ENCODE results near the gene PROCR.

PROCR gene

DNA sequence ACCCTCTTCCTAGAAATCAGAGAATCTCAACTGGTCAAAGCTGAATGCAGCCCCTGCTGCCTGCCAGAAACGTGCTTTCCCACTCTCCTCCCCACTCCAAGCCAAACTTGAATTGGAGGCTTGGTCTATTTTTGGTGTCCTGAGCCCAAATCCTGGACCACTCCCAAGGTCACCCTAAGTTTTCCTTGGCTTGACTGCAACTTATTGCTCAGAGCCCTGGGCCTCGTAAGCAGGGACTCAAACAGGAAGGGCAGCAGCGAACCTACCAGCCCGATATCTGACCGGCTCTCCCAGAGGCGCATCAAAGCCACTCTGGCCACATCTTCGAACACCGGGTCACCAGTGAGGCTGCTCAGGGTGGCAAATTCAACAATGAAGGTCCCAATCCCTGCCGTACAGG, 37.4 kb upstream of the PROCR start:
- Histone ChIP-seq H3K9me3 (ENCODE audit: control extremely low read depth in 1 of 5, control insufficient read depth in 4 of 5, insufficient read depth in 2 of 5, low read depth in 1 of 5, low read length in 4 of 5) (no peaks in the 10 kb centered on the region), H3K36me3 (ENCODE audit: control insufficient read depth in 4 of 4, insufficient read depth in 4 of 4, low read length in 3 of 4) (peaks cover 32 to 84% (median 50%) of the 10 kb centered on the region in 4 experiments), H3K4me1 (ENCODE audit: control extremely low read depth in 1 of 4, control insufficient read depth in 4 of 4, insufficient read depth in 4 of 4, low read length in 3 of 4) (no peaks in the 10 kb centered on the region), H3K27ac (ENCODE audit: insufficient read depth in 1 of 2, low read depth in 1 of 2, low read length in 2 of 2, poor library complexity in 1 of 2, severe bottlenecking in 2 of 2) (no peak overlapping the region), H3K27me3 (replicated peaks in 2 of 5; ENCODE audit: control insufficient read depth in 4 of 5, insufficient read depth in 5 of 5, low read length in 4 of 5) (no peaks in the 10 kb centered on the region), H3K4me3 (ENCODE audit: control insufficient read depth in 1 of 7, extremely low read depth in 1 of 7, insufficient read depth in 4 of 7, low read depth in 2 of 7, low read length in 6 of 7) (no peak overlapping the region)
- ChIA-PET CTCF (interaction anchor here (1.3 kb wide), 1 partner anchor 11 kb away, joined by 5 read pairs; no protein-coding TSS in a partner anchor), POLR2A (no interaction called here)
- 99% methylated on average over 9 of the region's 9 CpGs for WGBS (ENCODE audit: insufficient coverage)
- no peak for DNase-seq

- H3K27ac ChIP-seq (ENCODE audit: insufficient read depth in 1 of 2, low read depth in 1 of 2, low read length in 2 of 2, poor library complexity in 1 of 2, severe bottlenecking in 2 of 2): no peak overlapping the region
- POLR2A ChIA-PET: no interaction called here
Observed at GRCh38 chr20:35134880-35135279, 37.0 kb upstream of the PROCR start.

GRCh38 chr20:35135867-35136586, 35.8 kb upstream of the PROCR start:
- H3K27ac ChIP-seq (ENCODE audit: insufficient read depth in 1 of 2, low read depth in 1 of 2, low read length in 2 of 2, poor library complexity in 1 of 2, severe bottlenecking in 2 of 2): no peak overlapping the region

More at GRCh38 chr20:35134880-35135279, 37.0 kb upstream of the PROCR start:
- peaks cover 33 to 84% (median 52%) of the 10 kb centered on the region in 4 experiments for H3K36me3 ChIP-seq (ENCODE audit: control insufficient read depth in 4 of 4, insufficient read depth in 4 of 4, low read length in 3 of 4)
- H3K27me3 ChIP-seq (replicated peaks in 2 of 5; ENCODE audit: control insufficient read depth in 4 of 5, insufficient read depth in 5 of 5, low read length in 4 of 5): no peaks in the 10 kb centered on the region
- no peak for DNase-seq
- CTCF ChIA-PET: interaction anchor here (1.3 kb wide), 1 partner anchor 11 kb away, joined by 5 read pairs; no protein-coding TSS in a partner anchor
- no peak overlapping the region for H3K4me3 ChIP-seq (ENCODE audit: control insufficient read depth in 1 of 7, extremely low read depth in 1 of 7, insufficient read depth in 4 of 7, low read depth in 2 of 7, low read length in 6 of 7)
- H3K9me3 ChIP-seq (ENCODE audit: control extremely low read depth in 1 of 5, control insufficient read depth in 4 of 5, insufficient read depth in 2 of 5, low read depth in 1 of 5, low read length in 4 of 5): no peaks in the 10 kb centered on the region
- H3K4me1 ChIP-seq (ENCODE audit: control extremely low read depth in 1 of 4, control insufficient read depth in 4 of 4, insufficient read depth in 4 of 4, low read length in 3 of 4): no peaks in the 10 kb centered on the region
- 92% methylated on average over 4 of the region's 6 CpGs for WGBS (ENCODE audit: insufficient coverage)

GRCh38 chr20:35144694-35145093, 27.2 kb upstream of the PROCR start:
- Histone ChIP-seq H3K27ac (ENCODE audit: insufficient read depth in 1 of 2, low read depth in 1 of 2, low read length in 2 of 2, poor library complexity in 1 of 2, severe bottlenecking in 2 of 2) (peak overlapping the region in 1 of 2 experiments; percentile 47), H3K4me3 (ENCODE audit: control insufficient read depth in 1 of 7, extremely low read depth in 1 of 7, insufficient read depth in 4 of 7, low read depth in 2 of 7, low read length in 6 of 7) (peak overlapping the region in 4 of 7 experiments; percentile 12 to 45 (median 24)), H3K36me3 (ENCODE audit: control insufficient read depth in 4 of 4, insufficient read depth in 4 of 4, low read length in 3 of 4) (peaks cover 9 to 37% (median 27%) of the 10 kb centered on the region in 4 experiments), H3K27me3 (replicated peaks in 2 of 5; ENCODE audit: control insufficient read depth in 4 of 5, insufficient read depth in 5 of 5, low read length in 4 of 5) (no peaks in the 10 kb centered on the region), H3K4me1 (ENCODE audit: control extremely low read depth in 1 of 4, control insufficient read depth in 4 of 4, insufficient read depth in 4 of 4, low read length in 3 of 4) (peaks cover 11 to 45% (median 38%) of the 10 kb centered on the region in 4 experiments), H3K9me3 (ENCODE audit: control extremely low read depth in 1 of 5, control insufficient read depth in 4 of 5, insufficient read depth in 2 of 5, low read depth in 1 of 5, low read length in 4 of 5) (no peaks in the 10 kb centered on the region)
- peak; percentile 61 to 89 (median 88) for DNase-seq
- ChIA-PET CTCF (interaction anchor here (0.7 to 3.9 kb wide), 17 partner anchors 9 to 126 kb away, joined by 3 to 41 read pairs (median 4); no protein-coding TSS in a partner anchor), POLR2A (no interaction called here)
- 0% methylated on average over 1 of the region's 7 CpGs for WGBS (ENCODE audit: insufficient coverage)

More at GRCh38 chr20:35135867-35136586, 35.8 kb upstream of the PROCR start:
- WGBS (ENCODE audit: insufficient coverage): 96% methylated on average over 10 of the region's 11 CpGs
- Histone ChIP-seq H3K9me3 (ENCODE audit: control extremely low read depth in 1 of 5, control insufficient read depth in 4 of 5, insufficient read depth in 2 of 5, low read depth in 1 of 5, low read length in 4 of 5) (no peaks in the 10 kb centered on the region), H3K4me3 (ENCODE audit: control insufficient read depth in 1 of 7, extremely low read depth in 1 of 7, insufficient read depth in 4 of 7, low read depth in 2 of 7, low read length in 6 of 7) (no peak overlapping the region), H3K27me3 (replicated peaks in 2 of 5; ENCODE audit: control insufficient read depth in 4 of 5, insufficient read depth in 5 of 5, low read length in 4 of 5) (no peaks in the 10 kb centered on the region), H3K36me3 (ENCODE audit: control insufficient read depth in 4 of 4, insufficient read depth in 4 of 4, low read length in 3 of 4) (peaks cover 25 to 83% (median 50%) of the 10 kb centered on the region in 4 experiments), H3K4me1 (ENCODE audit: control extremely low read depth in 1 of 4, control insufficient read depth in 4 of 4, insufficient read depth in 4 of 4, low read length in 3 of 4) (no peaks in the 10 kb centered on the region)
- DNase-seq: no peak
- POLR2A ChIA-PET: no interaction called here
- CTCF ChIA-PET: interaction anchor here (0.9 kb wide), 1 partner anchor 9 kb away, joined by 3 read pairs; no protein-coding TSS in a partner anchor

GRCh38 chr20:35145141-35145564, 26.7 kb upstream of the PROCR start:
- no peaks in the 10 kb centered on the region for H3K27me3 ChIP-seq (replicated peaks in 2 of 5; ENCODE audit: control insufficient read depth in 4 of 5, insufficient read depth in 5 of 5, low read length in 4 of 5)
- CTCF ChIA-PET: interaction anchor here (0.7 to 3.9 kb wide), 19 partner anchors 9 to 125 kb away, joined by 3 to 41 read pairs (median 4); no protein-coding TSS in a partner anchor
- no CpG with 5 or more reads among the region's 2 CpGs for WGBS (ENCODE audit: insufficient coverage)
- peak overlapping the region in 1 of 2 experiments; percentile 49 for H3K27ac ChIP-seq (ENCODE audit: insufficient read depth in 1 of 2, low read depth in 1 of 2, low read length in 2 of 2, poor library complexity in 1 of 2, severe bottlenecking in 2 of 2)
- H3K9me3 ChIP-seq (ENCODE audit: control extremely low read depth in 1 of 5, control insufficient read depth in 4 of 5, insufficient read depth in 2 of 5, low read depth in 1 of 5, low read length in 4 of 5): no peaks in the 10 kb centered on the region
- H3K36me3 ChIP-seq (ENCODE audit: control insufficient read depth in 4 of 4, insufficient read depth in 4 of 4, low read length in 3 of 4): peaks cover 7 to 33% (median 25%) of the 10 kb centered on the region in 4 experiments
- peaks cover 11 to 45% (median 38%) of the 10 kb centered on the region in 4 experiments for H3K4me1 ChIP-seq (ENCODE audit: control extremely low read depth in 1 of 4, control insufficient read depth in 4 of 4, insufficient read depth in 4 of 4, low read length in 3 of 4)
- POLR2A ChIA-PET: no interaction called here
- DNase-seq: peak; percentile 58 to 81 (median 68)
- H3K4me3 ChIP-seq (ENCODE audit: control insufficient read depth in 1 of 7, extremely low read depth in 1 of 7, insufficient read depth in 4 of 7, low read depth in 2 of 7, low read length in 6 of 7): peak overlapping the region in 4 of 7 experiments; percentile 21 to 45 (median 25)

DNA sequence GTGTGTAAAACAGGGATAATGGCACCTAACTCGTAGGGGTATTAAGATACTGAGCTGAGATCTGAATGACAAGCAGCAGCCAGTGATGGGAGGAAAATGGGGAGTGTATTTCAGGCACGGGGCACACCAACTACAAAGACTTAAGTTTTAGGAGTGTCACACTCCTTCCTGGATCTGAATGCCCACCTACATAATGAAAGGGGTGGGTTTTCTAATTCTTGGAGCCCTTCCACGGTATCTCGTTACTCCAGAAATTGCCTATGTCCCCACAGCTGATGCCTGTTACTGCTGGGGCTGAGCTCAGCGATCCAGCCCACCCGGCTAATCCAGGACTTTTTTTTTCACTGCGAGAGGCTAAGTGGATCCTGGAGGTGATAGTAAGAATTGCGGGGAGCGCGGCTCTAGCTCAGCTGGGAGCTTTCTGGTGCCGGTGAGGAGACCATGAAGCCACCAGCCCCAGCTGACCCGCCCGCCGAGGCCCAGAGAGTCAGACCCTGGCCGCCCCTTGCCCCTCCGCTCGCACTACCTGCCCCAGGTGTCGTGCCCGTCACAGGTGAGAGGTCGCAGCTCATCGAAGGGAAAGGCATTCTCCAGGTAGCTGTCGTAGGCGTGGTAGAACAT, 25.5 kb upstream of the PROCR start:
- Histone ChIP-seq H3K27me3 (replicated peaks in 2 of 5; ENCODE audit: control insufficient read depth in 4 of 5, insufficient read depth in 5 of 5, low read length in 4 of 5) (no peaks in the 10 kb centered on the region), H3K9me3 (ENCODE audit: control extremely low read depth in 1 of 5, control insufficient read depth in 4 of 5, insufficient read depth in 2 of 5, low read depth in 1 of 5, low read length in 4 of 5) (no peaks in the 10 kb centered on the region), H3K27ac (ENCODE audit: insufficient read depth in 1 of 2, low read depth in 1 of 2, low read length in 2 of 2, poor library complexity in 1 of 2, severe bottlenecking in 2 of 2) (peak overlapping the region in 1 of 2 experiments; percentile 78), H3K4me1 (ENCODE audit: control extremely low read depth in 1 of 4, control insufficient read depth in 4 of 4, insufficient read depth in 4 of 4, low read length in 3 of 4) (peaks cover 11 to 45% (median 38%) of the 10 kb centered on the region in 4 experiments), H3K4me3 (ENCODE audit: control insufficient read depth in 1 of 7, extremely low read depth in 1 of 7, insufficient read depth in 4 of 7, low read depth in 2 of 7, low read length in 6 of 7) (peak overlapping the region; percentile 82 to 100 (median 99)), H3K36me3 (ENCODE audit: control insufficient read depth in 4 of 4, insufficient read depth in 4 of 4, low read length in 3 of 4) (peaks cover 3 to 23% (median 20%) of the 10 kb centered on the region in 4 experiments)
- ChIA-PET CTCF (interaction anchor here (1.4 to 3.9 kb wide), 7 partner anchors 12 to 131 kb away, joined by 4 to 35 read pairs (median 6); partner anchors contain the start of gene MMP24OS), POLR2A (interaction anchor here (0.6 kb wide), 1 partner anchor 12 kb away, joined by 4 read pairs; no protein-coding TSS in a partner anchor)
- 3% methylated on average over 22 of the region's 23 CpGs for WGBS (ENCODE audit: insufficient coverage)
- peak in 2 of 3 donors; percentile 40 to 51 for DNase-seq

Data from common myeloid progenitor, CD34-positive (primary cell).